SK-N-MC (cell line): Measurements from ENCODE around the gene GTF2F2.
"Not testable (repeated sequence)": the region's sequence is repeated elsewhere in the genome, so short reads cannot be mapped to it uniquely, and the experiment has no call there.

Experiments used
- DNase-seq: peaks from one replicate; pipeline ENCODE4 v3.0.0-alpha.2; 2011; ENCODE audit warnings: low read depth, low spot score
- H3K27ac ChIP-seq: fragments of 200-600 bp; sonication (generic); 2 replicates; pipeline ENCODE4 v1.5.1; 2016; ENCODE audit warnings: mixed run types
- H3K36me3 ChIP-seq: fragments of 200-600 bp; sonication (generic); 2 replicates; pipeline ENCODE4 v1.6.1; 2017; ENCODE audit warnings: antibody characterized with exemption, low read length, mixed read lengths; ENCODE audit not compliant: insufficient read depth
- H3K4me3 ChIP-seq: fragments of 200-600 bp; sonication (generic); 2 replicates; pipeline ENCODE4 v1.5.1; 2016
- H3K9ac ChIP-seq: fragments of 200-600 bp; sonication (generic); 2 replicates; pipeline ENCODE4 v1.8.0; 2017; ENCODE audit warnings: mixed run types, mixed read lengths; ENCODE audit not compliant: insufficient read length
- H3K9me3 ChIP-seq: fragments of 200-600 bp; sonication (generic); 2 replicates; pipeline ENCODE4 v1.6.1; 2017; ENCODE audit warnings: low read depth, mild to moderate bottlenecking, antibody characterized with exemption, low read length, moderate library complexity, mixed read lengths
- EZH2 ChIP-seq: fragments of 200-600 bp; sonication (generic); IDR thresholded peaks from one replicate; pipeline ENCODE4 v1.6.1; 2017; ENCODE audit warnings: antibody characterized with exemption
- FOXP2 ChIP-seq: optimal IDR thresholded peaks from 2 replicates; pipeline ENCODE3; 2011; ENCODE audit warnings: mild to moderate bottlenecking, moderate library complexity; ENCODE audit not compliant: insufficient read depth; ENCODE audit errors: extremely low read length, control extremely low read depth
- POLR2AphosphoS5 ChIP-seq: IDR thresholded peaks from 2 replicates; pipeline ENCODE4 v1.6.1; 2012; ENCODE audit warnings: mild to moderate bottlenecking, low read depth, low read length, borderline replicate concordance

The GTF2F2 gene

DNA sequence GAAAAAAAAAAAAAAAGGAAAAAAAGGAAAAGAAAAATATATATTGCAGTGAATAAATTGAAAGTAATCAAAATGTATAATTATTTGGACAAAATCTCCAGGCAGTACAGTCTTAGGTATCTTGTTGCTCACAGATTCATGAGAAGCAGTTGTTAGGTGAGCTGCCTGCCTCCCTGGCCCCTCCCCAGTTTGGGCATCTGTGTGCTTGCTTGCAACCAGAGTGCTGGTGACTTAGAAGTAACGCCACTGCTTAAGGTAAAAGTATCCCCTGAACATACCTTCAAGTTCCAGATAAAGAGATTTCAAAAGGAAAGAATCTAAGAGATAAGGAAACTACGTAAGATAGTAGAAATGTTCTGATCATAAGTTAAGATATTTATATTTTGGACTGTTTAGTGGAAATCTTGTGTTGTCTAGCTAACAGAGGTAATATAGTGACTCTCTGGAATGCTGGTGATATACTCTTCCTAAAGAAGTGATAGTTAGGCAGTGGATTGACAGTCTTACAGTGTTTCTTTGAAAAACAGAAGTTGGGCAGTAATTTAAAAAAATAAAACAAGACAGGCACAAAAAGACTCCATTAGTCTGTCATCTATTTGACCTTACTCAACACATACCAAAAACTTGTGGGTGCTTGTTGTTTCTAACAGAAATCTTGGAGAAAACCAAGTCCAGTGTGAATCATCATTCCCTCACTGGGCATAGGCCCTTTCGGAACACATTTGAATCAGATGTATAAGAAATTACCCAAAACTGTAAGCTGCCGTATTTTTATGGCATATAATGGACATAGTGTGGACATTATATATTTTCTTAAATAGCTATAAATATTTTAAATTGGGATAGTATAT, 118.9 kb downstream of the GTF2F2 start:
- Histone ChIP-seq H3K9me3 (no peaks in the 10 kb centered on the region), H3K9ac (no peak overlapping the region), H3K27ac (0 out of 2 replicates have a peak overlapping the region, but pooled peaks have one; percentile 59), H3K36me3 (no peaks in the 10 kb centered on the region), H3K4me3 (no peak overlapping the region)
- DNase-seq: no peak
- TF ChIP-seq FOXP2: no peak
- no peak for TF ChIP-seq POLR2AphosphoS5
- no peak for TF ChIP-seq EZH2

DNA sequence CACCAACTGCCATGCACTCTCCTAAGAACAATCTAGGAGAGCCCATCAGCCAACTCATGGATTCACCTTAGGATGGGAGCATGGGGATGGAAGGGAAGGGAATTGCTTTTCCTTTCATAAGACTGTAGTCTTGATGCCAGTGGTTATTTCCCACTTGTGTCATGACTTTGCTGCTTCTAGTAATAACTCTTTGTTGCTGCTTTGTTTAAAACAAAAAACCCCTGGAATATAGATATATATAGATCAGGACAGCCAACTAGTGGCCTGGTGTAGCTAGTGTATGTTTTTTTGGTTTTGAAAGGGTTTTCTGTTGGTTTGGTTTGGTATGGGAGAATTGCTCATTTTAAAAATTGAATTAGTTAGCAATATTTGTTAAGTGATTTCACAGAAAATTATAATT, 119.8 kb downstream of the GTF2F2 start:
- Histone ChIP-seq H3K36me3 (no peaks in the 10 kb centered on the region), H3K9ac (no peak overlapping the region), H3K9me3 (no peaks in the 10 kb centered on the region), H3K27ac (no peak overlapping the region), H3K4me3 (no peak overlapping the region)
- no peak for DNase-seq
- no peak for TF ChIP-seq EZH2
- no peak for TF ChIP-seq POLR2AphosphoS5
- no peak for TF ChIP-seq FOXP2

DNA sequence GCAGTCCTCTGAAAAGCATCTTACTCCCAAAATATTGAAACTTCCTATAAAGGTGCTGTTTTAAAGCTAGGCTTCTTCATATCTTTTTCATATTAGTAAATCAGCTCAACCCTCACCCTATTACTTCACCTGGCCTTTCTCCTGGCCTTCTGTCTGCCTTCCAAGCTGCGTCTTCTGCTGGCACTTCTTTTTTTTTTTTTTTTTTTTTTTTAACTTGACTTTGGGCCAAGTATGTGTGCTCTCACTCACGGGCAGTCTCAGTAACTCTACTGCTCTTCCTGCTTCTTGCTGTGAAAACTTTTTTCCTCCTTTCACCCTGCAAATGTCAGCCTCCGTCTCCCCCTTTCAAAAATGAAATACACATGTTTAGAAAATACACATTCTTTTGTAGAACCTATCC, 121.8 kb downstream of the GTF2F2 start:
- no peak for DNase-seq
- Histone ChIP-seq H3K27ac (peak overlapping the region; percentile 88), H3K4me3 (peak overlapping the region; percentile 59)

DNA sequence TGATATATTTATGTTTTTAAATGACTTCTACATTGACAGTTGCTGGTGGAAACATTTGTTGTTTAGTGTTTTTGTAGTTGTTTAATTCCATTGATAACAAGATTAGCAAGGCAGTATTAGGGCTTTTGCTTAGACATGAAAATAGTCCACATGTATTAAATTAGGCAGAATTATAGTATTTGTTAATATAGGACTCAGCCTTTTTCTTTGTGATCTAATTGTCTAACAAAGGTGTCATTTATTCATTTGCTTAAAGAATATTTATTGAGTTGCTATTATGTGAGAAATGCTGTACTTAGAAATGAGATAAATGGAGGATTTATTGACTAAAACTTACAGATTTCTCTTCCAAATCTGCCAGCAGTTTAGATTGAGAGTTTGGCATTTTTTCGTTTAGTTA, 122.2 kb downstream of the GTF2F2 start:
- peak overlapping the region; percentile 50 for H3K9ac ChIP-seq
- no peak for DNase-seq
- H3K4me3 ChIP-seq: peak overlapping the region; percentile 59
- H3K9me3 ChIP-seq: no peaks in the 10 kb centered on the region
- H3K36me3 ChIP-seq: no peaks in the 10 kb centered on the region
- peak overlapping the region; percentile 88 for H3K27ac ChIP-seq
- TF ChIP-seq POLR2AphosphoS5 (no peak), FOXP2 (no peak), EZH2 (no peak)

More for the DNA sequence above, 121.8 kb downstream of the GTF2F2 start:
- no peak for TF ChIP-seq POLR2AphosphoS5
- no peak for TF ChIP-seq EZH2
- TF ChIP-seq FOXP2: no peak
- Histone ChIP-seq H3K9me3 (no peaks in the 10 kb centered on the region), H3K9ac (peak overlapping the region; percentile 50), H3K36me3 (no peaks in the 10 kb centered on the region)

GRCh38 chr13:45243077-45243476, 122.8 kb downstream of the GTF2F2 start:
- Histone ChIP-seq H3K9ac (no peak overlapping the region), H3K27ac (peak overlapping the region; percentile 88; the same call in 1 of the 2 replicates), H3K9me3 (no peaks in the 10 kb centered on the region), H3K36me3 (no peaks in the 10 kb centered on the region), H3K4me3 (no peak overlapping the region; the same call in 1 of the 2 replicates)
- DNase-seq: no peak
- no peak for TF ChIP-seq EZH2
- TF ChIP-seq FOXP2: no peak
- no peak for TF ChIP-seq POLR2AphosphoS5

- not testable (repeated sequence) for H3K4me3 ChIP-seq, H3K27ac ChIP-seq, DNase-seq, H3K9me3 ChIP-seq, H3K36me3 ChIP-seq, H3K9ac ChIP-seq
These were observed 124.4 kb downstream of the GTF2F2 start for GRCh38 chr13:45244736-45245135.

- no peak for DNase-seq
- Histone ChIP-seq H3K36me3 (peaks cover 19% of the 10 kb centered on the region), H3K9me3 (no peaks in the 10 kb centered on the region), H3K27ac (no peak overlapping the region), H3K9ac (no peak overlapping the region), H3K4me3 (no peak overlapping the region)
- TF ChIP-seq EZH2: no peak
- no peak for TF ChIP-seq FOXP2
- no peak for TF ChIP-seq POLR2AphosphoS5
These were observed 129.4 kb downstream of the GTF2F2 start for GRCh38 chr13:45249662-45250061.

- Histone ChIP-seq H3K9ac (no peak overlapping the region), H3K36me3 (peaks cover 22% of the 10 kb centered on the region), H3K4me3 (no peak overlapping the region), H3K27ac (no peak overlapping the region), H3K9me3 (no peaks in the 10 kb centered on the region)
- DNase-seq: no peak
- TF ChIP-seq POLR2AphosphoS5 (no peak), EZH2 (no peak), FOXP2 (no peak)
These were observed 134.1 kb downstream of the GTF2F2 start for GRCh38 chr13:45254396-45254795.
